AG08395 (cell line): Measurements from ENCODE around the gene USPL1.
"Not testable (repeated sequence)": the region's sequence is repeated elsewhere in the genome, so short reads cannot be mapped to it uniquely, and the experiment has no call there.

ENCODE experiments used
- DNase-seq: peaks from one replicate; pipeline ENCODE4 v3.0.0; 2012; ENCODE audit warnings: mixed read lengths, low spot score

The USPL1 gene

DNA sequence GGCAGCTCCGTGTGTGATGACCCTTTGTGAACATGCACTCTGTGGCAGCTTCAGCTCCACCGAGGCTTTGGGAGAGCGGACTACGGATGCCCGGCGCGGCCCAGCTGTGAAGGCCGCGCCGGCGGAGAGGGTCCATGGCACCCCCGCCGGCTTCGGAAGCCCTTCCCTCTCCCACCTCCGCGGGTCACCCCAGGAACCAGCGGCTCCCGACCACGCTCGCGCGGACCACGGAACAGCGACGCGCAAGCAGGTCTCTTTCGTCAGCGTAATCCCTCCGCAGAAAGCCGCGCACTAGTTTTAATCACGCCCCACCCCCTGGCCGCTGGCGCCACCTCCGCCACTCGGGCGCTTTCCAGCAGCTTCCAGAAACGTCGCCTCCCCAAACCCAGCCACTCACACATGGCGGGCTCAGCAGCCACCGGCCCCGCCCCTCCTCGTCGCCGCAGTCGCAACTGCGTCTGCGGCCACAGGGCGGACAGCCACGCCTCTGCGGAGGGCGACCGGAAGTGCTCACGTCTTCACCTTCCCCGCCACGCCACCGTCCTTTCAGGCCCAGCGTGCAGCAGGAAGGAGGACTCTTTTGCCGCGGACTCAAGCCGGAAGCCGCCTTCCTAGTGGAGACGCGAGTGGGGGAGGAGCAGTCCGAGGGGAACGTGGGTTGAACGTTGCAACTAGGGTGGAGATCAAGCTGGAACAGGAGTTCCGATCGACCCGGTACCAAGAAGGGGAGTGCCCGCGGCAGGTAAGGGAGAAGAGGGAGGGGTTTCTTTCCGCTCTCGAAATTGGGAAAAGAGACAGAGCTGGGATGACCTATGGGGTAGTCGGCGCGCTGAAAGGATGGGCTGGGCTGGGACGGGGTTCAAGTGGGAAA, at the start of gene USPL1:
Gene USPL1, plus strand, starts transcription at position 606 of the 871 bp plus-strand sequence. CDS start 3,221 bp downstream, outside the sequence.
- peak; percentile 97 for DNase-seq

- peak; percentile 86 for DNase-seq
These were observed 47.7 kb upstream of the USPL1 start for GRCh38 chr13:30569901-30570576.

DNA sequence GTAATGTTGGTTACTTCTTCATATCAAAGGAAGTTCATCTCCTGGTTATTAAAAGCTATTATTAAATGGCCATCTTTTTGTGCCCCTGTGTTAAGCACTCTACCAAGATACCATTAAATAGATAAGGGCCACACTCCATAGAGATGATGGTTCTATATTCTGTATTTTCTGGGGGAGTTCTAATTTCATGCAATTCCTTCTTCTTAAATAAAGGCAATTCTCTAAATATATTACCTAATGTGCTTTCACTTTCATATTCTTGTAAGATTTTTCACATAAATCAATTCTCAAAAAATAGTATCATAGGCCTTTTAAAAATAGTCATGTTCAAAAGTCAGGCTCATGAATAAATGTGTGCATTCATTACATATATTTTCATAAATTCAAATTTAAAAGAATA, 47.0 kb upstream of the USPL1 start:
- DNase-seq: no peak

GRCh38 chr13:30572859-30573275, 44.9 kb upstream of the USPL1 start:
- peak; percentile 51 for DNase-seq

DNA sequence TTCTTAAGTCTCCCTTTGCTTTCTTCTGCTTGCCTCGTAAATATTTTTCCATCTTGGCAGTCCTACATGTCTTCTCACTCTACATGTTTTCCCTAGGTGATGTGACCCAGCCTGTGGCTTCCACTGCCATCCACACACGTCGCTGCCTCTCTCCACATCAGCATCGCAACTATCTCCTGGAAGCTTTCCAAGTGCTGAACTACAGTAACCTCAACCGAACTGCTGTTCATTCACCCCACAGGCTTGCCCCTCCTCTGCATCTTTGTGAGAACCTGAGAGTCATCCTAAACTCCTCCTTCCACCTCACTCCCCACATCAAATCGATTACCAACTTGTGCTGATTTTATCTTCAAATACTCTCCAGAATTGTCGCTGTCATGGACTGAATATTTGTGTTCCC, 41.2 kb upstream of the USPL1 start:
- DNase-seq: no peak

DNA sequence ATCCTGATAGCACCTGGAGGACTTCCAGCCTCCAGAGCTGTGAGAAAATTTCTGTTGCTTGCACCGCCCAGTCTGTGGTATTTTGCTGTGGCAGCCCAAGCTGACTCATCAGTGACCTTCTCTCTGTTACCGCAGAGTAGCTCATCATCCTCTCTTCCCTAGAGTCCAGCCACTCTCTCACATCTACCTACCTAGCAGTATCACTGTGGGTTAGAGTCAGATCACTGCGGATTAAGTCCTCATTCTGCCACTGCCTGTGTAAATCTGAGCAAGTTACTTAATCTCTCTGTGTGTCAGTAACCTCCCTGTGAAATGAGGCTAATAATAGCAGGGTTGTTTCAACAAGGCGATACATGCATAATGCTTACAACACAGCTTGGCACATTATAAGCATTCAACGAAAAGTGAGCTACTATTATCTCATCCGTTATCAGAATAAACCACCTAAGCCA, 40.3 kb upstream of the USPL1 start:
- peak; percentile 87 for DNase-seq

- DNase-seq: no peak
These were observed 36.7 kb upstream of the USPL1 start for GRCh38 chr13:30580852-30581502.

- DNase-seq: no peak
These were observed 36.1 kb upstream of the USPL1 start for GRCh38 chr13:30581582-30581981.

DNA sequence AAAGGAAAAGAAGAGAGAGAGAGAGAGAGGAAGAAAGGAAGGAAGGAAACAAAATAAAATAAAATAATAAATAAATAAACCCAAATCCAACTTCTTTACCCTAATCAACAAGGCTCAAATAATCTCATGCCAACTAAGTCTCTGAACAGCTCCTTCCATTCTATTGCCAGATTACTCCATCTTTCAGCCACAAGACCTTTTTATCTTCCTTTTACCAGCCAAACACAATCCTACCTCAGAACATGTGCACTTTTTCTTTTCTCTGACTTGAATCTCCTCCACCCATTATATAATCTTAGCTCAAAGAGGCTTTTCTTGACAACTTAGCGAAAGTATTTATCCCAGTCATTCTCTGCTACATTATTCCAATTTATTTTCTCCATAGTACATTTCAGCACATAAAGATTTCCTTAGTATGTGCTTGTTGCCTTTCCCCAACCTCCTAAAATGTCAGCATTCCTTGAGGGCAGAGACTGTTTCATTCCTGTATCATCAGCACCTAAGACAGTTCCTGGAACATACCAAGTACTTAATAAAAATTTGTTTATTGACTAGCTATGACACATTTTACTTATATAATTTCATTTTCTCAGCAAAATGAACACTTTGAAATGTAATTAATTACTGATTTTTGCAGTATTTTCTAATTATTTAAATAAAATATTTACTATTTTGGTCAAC, 33.5 kb upstream of the USPL1 start:
- DNase-seq: no peak

DNA sequence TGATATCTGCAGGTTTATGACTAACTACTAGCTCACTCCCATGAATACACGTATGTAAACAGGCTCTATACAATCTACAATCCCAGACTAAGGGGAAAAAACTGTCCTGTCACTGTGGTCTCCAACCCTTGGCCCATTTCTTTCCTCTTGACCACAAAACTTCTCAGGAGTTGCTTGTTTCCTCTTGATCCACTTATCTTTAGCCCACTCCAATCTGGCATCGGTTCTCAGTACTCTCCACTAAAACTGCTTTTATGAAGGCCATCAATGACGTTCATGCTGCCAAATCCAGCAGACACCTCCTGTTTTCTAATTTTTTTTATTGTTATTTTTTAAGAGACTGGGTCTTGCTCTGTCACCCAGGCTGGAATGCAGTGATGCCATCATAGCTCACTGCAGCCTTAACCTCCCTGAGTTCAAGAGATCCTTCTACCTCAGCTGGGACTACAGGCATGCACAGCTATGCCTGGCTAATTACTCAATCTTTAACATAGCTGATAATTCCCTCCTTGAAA, 31.9 kb upstream of the USPL1 start:
- no peak for DNase-seq

DNA sequence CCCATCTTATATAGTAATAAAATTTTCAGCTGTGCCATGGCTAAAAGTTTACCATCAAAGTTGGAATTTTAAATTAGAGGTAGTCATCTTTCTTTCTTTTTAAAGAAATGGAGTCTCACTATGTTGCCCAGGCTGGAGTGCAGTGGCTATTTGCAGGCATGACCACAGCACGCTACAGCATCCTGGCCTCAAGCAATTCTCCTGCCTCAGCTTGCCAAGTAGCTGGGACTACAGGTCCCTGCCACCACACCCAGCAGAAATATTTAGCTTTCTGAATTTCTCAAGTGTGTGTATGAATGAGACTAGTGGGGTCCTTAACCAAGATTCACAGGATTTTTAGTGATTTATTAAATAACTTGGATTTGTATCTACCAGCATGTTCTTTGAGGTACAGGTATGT, 30.5 kb upstream of the USPL1 start:
- no peak for DNase-seq

- no peak for DNase-seq
These were observed 30.0 kb upstream of the USPL1 start for GRCh38 chr13:30587739-30588138.

DNA sequence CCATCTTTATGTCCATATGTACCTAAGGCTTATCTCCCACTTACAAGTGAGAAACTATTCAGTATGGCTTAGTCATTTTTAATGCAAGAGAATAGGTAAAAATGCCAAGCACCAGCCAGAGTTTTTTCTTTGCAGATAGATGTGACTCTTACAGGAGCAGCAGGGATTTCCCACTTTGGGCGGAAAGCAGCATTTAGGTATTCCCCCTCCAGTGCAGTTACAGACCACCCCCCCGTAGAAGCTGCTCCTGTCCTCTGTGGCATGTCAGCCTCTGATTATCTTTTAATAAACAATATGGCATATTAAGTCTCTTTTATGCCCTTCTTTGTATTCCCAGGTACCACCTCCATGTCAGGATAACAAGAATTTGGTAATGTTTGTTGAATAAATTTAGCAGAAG, 24.7 kb upstream of the USPL1 start:
- DNase-seq: no peak

- no peak for DNase-seq
These were observed 17.2 kb upstream of the USPL1 start for GRCh38 chr13:30600496-30600895.

DNA sequence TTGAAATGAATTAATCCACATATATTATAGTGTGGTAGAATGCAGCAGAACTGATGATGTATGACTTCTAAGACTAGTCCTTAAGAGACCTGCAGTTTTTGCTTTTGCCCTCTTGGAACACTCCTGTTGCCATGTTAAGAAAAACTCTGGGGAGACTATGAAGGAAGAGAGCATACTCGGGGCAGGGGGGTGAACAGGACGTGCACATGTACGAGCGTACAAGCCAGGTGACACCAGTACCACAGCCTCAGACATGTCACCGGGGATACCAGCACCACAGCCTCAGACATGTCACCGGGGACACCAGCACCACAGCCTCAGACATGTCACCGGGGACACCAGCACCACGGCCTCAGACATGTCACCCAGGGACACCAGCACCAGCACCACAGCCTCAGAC, 15.9 kb upstream of the USPL1 start:
- DNase-seq: no peak

DNA sequence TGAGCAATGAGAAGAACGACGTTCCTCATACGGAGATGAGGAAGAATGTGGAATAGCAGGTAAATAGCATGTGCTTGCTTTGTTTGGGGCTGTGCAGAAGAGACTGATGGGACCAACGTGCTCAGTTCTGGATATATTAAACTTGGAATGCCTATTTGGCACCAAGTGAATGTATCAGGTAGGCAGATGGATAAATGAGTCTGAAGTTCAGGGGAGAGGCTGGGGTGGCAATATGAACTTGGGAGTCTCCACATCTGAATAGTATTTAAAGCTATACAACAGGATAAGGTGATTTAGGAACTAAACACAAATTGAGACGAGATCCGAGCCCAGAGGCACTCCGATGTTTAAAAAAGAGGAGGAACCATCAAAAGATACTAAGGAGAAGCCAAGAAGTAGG, 12.7 kb upstream of the USPL1 start:
- DNase-seq: no peak

- DNase-seq: not testable (repeated sequence)
These were observed 10.5 kb upstream of the USPL1 start for GRCh38 chr13:30607186-30607585.

- no peak for DNase-seq
These were observed 9.8 kb upstream of the USPL1 start for GRCh38 chr13:30607908-30608307.

DNA sequence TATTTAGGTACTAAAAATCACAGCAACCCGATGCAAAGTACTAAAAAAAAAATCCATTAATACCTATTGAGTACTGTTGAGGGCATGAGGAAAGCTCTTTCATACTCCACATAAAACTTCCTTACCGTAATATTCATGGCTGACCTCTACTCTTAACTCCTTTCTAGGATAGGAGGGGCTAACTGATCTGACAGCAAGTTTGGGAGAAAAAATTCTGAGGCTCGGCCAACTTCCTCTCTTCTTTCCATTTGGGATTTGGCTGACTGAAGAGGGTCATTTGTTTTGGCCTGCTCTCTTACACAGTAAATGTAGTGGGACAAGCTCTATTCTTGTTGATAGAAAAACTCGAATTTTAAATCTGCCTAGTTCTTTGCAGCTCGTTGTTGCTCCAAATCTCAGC, 9.4 kb upstream of the USPL1 start:
- no peak for DNase-seq

DNA sequence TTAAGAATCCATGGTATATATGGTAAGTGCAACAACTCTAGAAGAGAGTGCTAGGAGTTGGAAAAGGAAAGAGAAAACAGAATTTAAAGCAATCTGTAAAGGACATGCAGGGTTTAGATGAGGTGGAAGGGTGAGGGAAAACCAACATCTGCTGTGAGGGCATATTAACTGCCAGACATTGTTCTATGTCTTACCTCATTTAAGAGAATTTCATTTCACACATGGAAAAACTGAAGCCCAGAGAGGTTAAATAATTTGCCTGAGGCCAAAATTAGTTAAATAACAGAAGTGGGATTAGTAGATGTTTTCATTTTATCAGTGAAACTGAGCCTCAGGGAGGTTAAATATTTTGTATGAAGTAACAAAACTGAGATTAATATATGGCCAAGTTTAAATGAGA, 7.4 kb upstream of the USPL1 start:
- no peak for DNase-seq

- DNase-seq: no peak
These were observed 2.2 kb upstream of the USPL1 start for GRCh38 chr13:30615481-30615865.
